ENCODE measurements around the gene MLANA.

GRCh38 chr9:5884191-5884590, 6.5 kb upstream of the MLANA start:
- TF ChIP-seq POLR2AphosphoS5 (IDR thresholded peaks at IDR 0.05; ENCODE audit: low read depth, low read length): no peak
- TF ChIP-seq SIN3A (IDR thresholded peaks at IDR 0.05; ENCODE audit: borderline replicate concordance, insufficient read depth, low read length): no peak
- TF ChIP-seq TAF1 (IDR thresholded peaks at IDR 0.05; ENCODE audit: borderline replicate concordance, insufficient read depth, low read length): no peak
- TF ChIP-seq REST (IDR thresholded peaks at IDR 0.05; ENCODE audit: insufficient read depth in 1 of 2, low read depth in 2 of 2, low read length in 2 of 2): no peak
- no peak for TF ChIP-seq FOXP2 (optimal IDR thresholded peaks at IDR 0.05; ENCODE audit: borderline replicate concordance, extremely low read depth, extremely low read length, insufficient read depth)

All from PFSK-1 (cell line).